Hematopoietic multipotent progenitor cell treated with erythropoietin and hydrocortisone succinate and interleukin-3 and kit ligand, for 17 days (in vitro differentiated cells): Measurements from ENCODE around the gene ENDOD1.

Source experiments
- DNase-seq: peaks from one replicate; pipeline ENCODE4 v3.0.0-alpha.2; 2015; ENCODE audit warnings: low spot score

ENDOD1 gene

GRCh38 chr11:95076981-95077380, 12.7 kb upstream of the ENDOD1 start:
- no peak for DNase-seq

GRCh38 chr11:95078526-95078925, 11.1 kb upstream of the ENDOD1 start:
- DNase-seq = no peak

GRCh38 chr11:95081010-95081409, 8.6 kb upstream of the ENDOD1 start:
- DNase-seq = no peak

- DNase-seq = no peak
These were observed 8.2 kb upstream of the ENDOD1 start for GRCh38 chr11:95081412-95081811.

- no peak for DNase-seq
These were observed 7.1 kb upstream of the ENDOD1 start for GRCh38 chr11:95082576-95083001.

GRCh38 chr11:95084509-95084908, 5.1 kb upstream of the ENDOD1 start:
- no peak for DNase-seq

GRCh38 chr11:95085117-95085816, 4.4 kb upstream of the ENDOD1 start:
- no peak for DNase-seq

- DNase-seq = no peak
These were observed 3.5 kb upstream of the ENDOD1 start for GRCh38 chr11:95086151-95086550.

GRCh38 chr11:95086836-95087570, 2.6 kb upstream of the ENDOD1 start:
- peak; percentile 48 for DNase-seq

DNA sequence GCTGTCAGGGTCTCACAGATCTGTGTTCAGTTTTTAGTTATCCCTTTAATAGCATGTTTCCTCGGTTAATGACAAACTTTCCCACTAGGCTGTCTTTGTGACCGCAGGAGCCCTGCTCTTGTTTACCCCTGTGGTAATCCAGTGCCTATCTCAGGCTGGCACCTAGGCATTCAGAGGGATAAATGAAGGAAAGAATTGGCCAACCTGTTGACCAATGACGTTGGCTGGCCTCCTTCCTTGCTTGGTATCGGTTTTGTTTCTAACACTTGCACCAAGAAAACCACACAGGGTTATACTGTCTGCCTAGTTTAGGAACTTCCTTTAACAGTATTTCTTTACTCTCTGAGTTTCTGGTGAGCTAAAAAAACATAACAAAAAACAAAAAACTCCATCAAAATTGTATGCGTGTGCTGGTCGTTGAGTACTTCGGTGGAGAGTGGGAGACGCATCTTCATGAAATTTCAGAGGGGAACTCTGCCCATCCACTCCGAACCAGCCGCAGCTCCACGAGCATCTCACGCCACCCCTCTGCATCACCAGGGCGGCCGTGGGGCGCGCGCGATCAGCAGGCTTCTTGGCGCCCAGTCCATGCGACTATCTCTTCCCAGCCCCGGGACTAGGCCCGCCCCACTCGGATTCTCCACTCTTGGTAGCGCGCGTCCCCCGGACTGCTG, 563 bp upstream of the ENDOD1 start:
- no peak for DNase-seq

GRCh38 chr11:95091663-95092180, 2.1 kb downstream of the ENDOD1 start:
- DNase-seq = no peak

DNA sequence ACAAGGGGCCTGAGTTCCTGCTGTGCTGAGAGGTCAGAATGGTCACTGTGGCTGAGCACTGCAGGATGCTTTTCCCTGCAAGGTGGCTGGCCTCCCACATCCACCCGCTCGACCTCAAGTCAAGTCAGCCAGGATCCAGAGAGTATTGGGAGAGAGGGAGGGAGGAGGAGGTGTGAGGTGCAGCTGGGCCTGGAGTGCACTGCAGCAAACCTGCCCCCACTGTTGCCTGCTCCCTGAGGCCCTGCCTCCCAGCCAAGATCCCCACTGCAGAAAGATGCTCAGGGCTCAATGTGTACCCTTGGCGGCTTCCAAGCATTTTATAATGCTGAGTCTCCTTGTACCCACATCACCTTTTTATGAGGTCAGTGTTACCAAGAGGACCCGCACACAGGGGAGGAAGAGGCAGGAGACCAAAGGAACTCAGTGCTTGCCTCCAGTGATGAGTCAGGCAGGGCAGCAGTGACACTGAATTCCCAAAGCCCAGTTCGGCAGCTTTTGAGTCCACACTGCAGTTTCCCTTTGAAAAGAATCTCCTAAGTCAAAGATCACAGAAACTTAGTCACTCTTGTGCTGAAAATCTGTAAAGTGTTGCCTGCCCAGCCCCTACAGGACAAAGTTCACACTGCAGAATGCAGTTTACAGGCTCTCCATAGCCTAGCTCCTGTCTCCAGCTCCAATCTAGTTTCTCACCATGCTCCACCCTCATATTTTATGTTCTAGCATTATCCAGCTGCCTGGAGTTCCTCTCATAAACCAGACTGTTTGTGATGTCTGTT, 3.1 kb downstream of the ENDOD1 start:
- peak; percentile 54 for DNase-seq

DNA sequence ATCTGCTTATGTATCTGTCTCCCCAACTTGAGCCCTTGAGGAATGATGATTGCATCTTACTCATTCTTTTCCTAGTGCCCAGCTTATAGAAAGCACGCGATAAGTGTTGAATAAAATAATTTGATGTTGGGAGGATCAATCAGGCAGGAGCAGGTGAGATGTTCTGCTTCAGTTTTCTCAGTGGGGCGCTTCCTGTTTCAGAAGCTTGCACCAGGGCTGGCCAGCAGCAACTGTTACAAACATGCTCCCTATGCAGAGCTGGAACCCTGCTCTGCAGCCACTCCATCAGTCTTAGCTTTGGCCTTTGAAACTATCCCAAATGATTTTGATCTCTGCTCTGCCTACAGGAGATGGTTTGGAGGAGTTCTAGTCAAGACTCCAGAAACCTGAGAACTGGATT, 3.9 kb downstream of the ENDOD1 start:
- DNase-seq = no peak

GRCh38 chr11:95095858-95096587, 6.4 kb downstream of the ENDOD1 start:
- DNase-seq = no peak

- no peak for DNase-seq
These were observed 7.6 kb downstream of the ENDOD1 start for GRCh38 chr11:95097209-95097608.

GRCh38 chr11:95098826-95099225, 9.2 kb downstream of the ENDOD1 start:
- no peak for DNase-seq

- peak; percentile 46 for DNase-seq
These were observed 10.6 kb downstream of the ENDOD1 start for GRCh38 chr11:95100191-95100648.

- DNase-seq = no peak
These were observed 11.3 kb downstream of the ENDOD1 start for GRCh38 chr11:95100856-95101507.

GRCh38 chr11:95101935-95102334, 12.3 kb downstream of the ENDOD1 start:
- no peak for DNase-seq

- no peak for DNase-seq
These were observed 13.1 kb downstream of the ENDOD1 start for GRCh38 chr11:95102733-95103132.

DNA sequence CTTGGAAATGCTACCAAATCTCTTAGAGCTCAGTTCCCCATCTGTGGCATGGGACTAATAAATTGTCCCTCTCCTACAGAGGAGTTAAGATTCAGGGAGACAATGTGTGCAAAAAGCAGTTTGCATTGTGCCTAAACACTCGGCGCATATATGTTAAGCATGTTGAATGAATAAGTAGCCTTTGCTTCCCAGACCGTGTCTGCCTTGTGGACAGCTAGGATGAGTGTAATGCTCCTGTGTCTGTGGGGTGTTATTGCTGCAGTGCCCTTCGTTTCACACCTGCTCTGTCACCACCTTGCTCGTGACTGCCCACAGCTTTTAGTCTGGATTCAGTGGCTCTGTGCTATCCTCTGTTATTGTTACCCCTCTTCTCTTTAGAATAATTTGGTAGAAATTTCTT, 14.1 kb downstream of the ENDOD1 start:
- DNase-seq = no peak
